ENCODE data around the gene BCAS1. TPM values are rescaled to one million over a fixed set of nuclear protein-coding genes. Genes with fewer than 3 reads are reported as not detected.

Gene BCAS1
- total RNA-seq, 2 experiments from 2014 or later, result 0.16 to 0.19 TPM

DNA sequence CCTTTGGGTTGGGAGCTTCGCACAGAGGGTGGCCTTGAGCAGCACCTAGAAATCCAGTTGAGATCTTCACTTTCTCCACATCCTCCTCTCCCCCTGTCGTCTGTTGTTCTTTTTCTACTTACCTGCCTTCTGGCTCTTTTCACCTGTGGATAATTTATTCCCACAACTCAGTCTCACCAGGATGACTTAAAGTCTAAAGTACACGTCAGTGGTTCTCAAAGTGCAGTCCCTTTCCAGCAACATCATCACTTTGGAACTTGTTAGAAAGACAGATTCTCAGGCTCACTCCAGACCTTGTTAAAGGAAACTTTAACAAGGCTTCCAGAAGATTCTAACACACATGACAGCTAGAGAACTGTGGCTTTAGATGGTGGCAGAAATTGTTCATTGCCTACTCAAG is 27.7 kb upstream of the BCAS1 start:
- Histone ChIP-seq H3K27ac (ENCODE audit: low read depth, low read length, poor library complexity, severe bottlenecking) (no peak overlapping the region), H3K9me3 (ENCODE audit: low read length) (no peaks in the 10 kb centered on the region), H2AFZ (ENCODE audit: low read length) (no peak overlapping the region), H3K4me1 (ENCODE audit: insufficient read depth, low read length, poor library complexity, severe bottlenecking) (no peaks in the 10 kb centered on the region), H3K9me2 (ENCODE audit: insufficient read depth, low read length) (no peaks in the 10 kb centered on the region), H3K4me3 (ENCODE audit: low read depth, low read length, poor library complexity, severe bottlenecking) (no peak overlapping the region), H3K36me3 (ENCODE audit: insufficient read depth, low read length) (no peaks in the 10 kb centered on the region), H3K79me2 (ENCODE audit: insufficient read depth, low read depth, low read length) (no peaks in the 10 kb centered on the region), H4K20me1 (ENCODE audit: insufficient read depth, low read length) (no peaks in the 10 kb centered on the region), H3K4me2 (ENCODE audit: low read length) (no peak overlapping the region)
- BruUV-seq (replicated peaks), result no TSS peak
- ChIA-PET POLR2A (interaction anchor here (0.6 to 1.0 kb wide), 6 partner anchors 8 to 1353 kb away, joined by 3 to 5 read pairs (median 4); no protein-coding TSS in a partner anchor), CTCF (ENCODE audit: unreplicated experiment) (no interaction called here)
- DNase-seq (ENCODE audit: low spot score), result no peak
- intact Hi-C loops (cut with micrococcal nuclease; ENCODE audit: unreplicated experiment), result no loop called here
- TF ChIP-seq EZH2phosphoT487 (IDR thresholded peaks at IDR 0.05; ENCODE audit: borderline replicate concordance, low read depth, low read length), result no peak
- TF ChIP-seq, protein P1, sequence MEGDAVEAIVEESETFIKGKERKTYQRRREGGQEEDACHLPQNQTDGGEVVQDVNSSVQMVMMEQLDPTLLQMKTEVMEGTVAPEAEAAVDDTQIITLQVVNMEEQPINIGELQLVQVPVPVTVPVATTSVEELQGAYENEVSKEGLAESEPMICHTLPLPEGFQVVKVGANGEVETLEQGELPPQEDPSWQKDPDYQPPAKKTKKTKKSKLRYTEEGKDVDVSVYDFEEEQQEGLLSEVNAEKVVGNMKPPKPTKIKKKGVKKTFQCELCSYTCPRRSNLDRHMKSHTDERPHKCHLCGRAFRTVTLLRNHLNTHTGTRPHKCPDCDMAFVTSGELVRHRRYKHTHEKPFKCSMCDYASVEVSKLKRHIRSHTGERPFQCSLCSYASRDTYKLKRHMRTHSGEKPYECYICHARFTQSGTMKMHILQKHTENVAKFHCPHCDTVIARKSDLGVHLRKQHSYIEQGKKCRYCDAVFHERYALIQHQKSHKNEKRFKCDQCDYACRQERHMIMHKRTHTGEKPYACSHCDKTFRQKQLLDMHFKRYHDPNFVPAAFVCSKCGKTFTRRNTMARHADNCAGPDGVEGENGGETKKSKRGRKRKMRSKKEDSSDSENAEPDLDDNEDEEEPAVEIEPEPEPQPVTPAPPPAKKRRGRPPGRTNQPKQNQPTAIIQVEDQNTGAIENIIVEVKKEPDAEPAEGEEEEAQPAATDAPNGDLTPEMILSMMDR (conservative IDR thresholded peaks at IDR 0.05; ENCODE audit: low read length), result no peak

DNA sequence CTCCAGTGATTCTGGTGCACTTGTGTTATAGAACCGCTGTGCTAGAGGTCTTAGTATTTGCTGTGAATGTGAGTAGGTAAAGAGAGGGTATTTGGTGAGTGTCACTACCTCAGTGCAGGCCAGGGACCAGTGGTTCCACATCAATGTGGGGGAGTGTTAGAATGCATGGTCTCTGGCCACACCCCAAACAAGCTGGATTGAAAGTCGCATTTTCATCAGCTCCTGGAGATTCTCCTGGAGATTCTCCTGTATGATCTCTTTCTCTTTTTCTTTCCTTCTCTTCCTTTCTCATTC is 26.8 kb upstream of the BCAS1 start:
- Histone ChIP-seq H4K20me1 (ENCODE audit: insufficient read depth, low read length) (no peaks in the 10 kb centered on the region), H3K27ac (ENCODE audit: low read depth, low read length, poor library complexity, severe bottlenecking) (no peak overlapping the region), H3K4me2 (ENCODE audit: low read length) (no peak overlapping the region), H3K9me3 (ENCODE audit: low read length) (no peaks in the 10 kb centered on the region), H3K36me3 (ENCODE audit: insufficient read depth, low read length) (no peaks in the 10 kb centered on the region), H3K4me3 (ENCODE audit: low read depth, low read length, poor library complexity, severe bottlenecking) (no peak overlapping the region), H3K4me1 (ENCODE audit: insufficient read depth, low read length, poor library complexity, severe bottlenecking) (no peaks in the 10 kb centered on the region), H2AFZ (ENCODE audit: low read length) (no peak overlapping the region), H3K79me2 (ENCODE audit: insufficient read depth, low read depth, low read length) (no peaks in the 10 kb centered on the region), H3K9me2 (ENCODE audit: insufficient read depth, low read length) (no peaks in the 10 kb centered on the region)
- ChIA-PET CTCF (ENCODE audit: unreplicated experiment) (no interaction called here), POLR2A (interaction anchor here (1.0 kb wide), 1 partner anchor 9 kb away, joined by 4 read pairs; no protein-coding TSS in a partner anchor)
- DNase-seq (ENCODE audit: low spot score), result no peak
- TF ChIP-seq EZH2phosphoT487 (IDR thresholded peaks at IDR 0.05; ENCODE audit: borderline replicate concordance, low read depth, low read length), result no peak
- TF ChIP-seq, protein P1 (conservative IDR thresholded peaks at IDR 0.05; ENCODE audit: low read length), result no peak
- intact Hi-C loops (cut with micrococcal nuclease; ENCODE audit: unreplicated experiment), result loop anchor here (2.0 kb wide), 1 partner anchor 550 kb away; no protein-coding TSS in a partner anchor
- BruUV-seq (replicated peaks), result no TSS peak

DNA sequence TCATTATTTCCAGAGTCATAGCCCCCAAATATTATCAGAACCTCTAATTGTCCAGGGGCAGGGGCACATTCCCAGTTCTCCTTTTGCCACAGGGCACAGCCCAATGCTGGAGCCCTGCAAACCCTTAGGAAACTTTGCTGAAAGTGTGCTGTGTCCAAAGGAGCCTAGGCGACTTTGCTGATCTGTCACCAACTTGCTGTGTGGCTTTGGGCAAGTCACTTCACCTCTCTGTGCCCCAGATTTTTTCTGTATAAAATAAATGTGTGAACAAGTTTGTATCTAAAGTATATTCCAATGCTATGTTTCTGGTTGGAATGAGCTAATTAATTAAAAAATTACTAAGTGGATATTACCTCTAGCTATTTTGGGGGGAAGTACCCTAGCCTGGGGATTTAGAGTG is 25.4 kb upstream of the BCAS1 start:
- H3K4me2 ChIP-seq (ENCODE audit: low read length), result no peak overlapping the region
- H3K36me3 ChIP-seq (ENCODE audit: insufficient read depth, low read length), result no peaks in the 10 kb centered on the region
- no peak overlapping the region for H2AFZ ChIP-seq (ENCODE audit: low read length)
- H3K9me2 ChIP-seq (ENCODE audit: insufficient read depth, low read length), result no peaks in the 10 kb centered on the region
- POLR2A ChIA-PET, result interaction anchor here (0.6 to 1.3 kb wide), 4 partner anchors 8 to 492 kb away, joined by 3 to 7 read pairs (median 3); no protein-coding TSS in a partner anchor
- CTCF ChIA-PET (ENCODE audit: unreplicated experiment), result no interaction called here
- TF ChIP-seq EZH2phosphoT487 (IDR thresholded peaks at IDR 0.05; ENCODE audit: borderline replicate concordance, low read depth, low read length), result no peak
- TF ChIP-seq, protein P1 (conservative IDR thresholded peaks at IDR 0.05; ENCODE audit: low read length), result no peak
- no peaks in the 10 kb centered on the region for H3K79me2 ChIP-seq (ENCODE audit: insufficient read depth, low read depth, low read length)
- intact Hi-C loops (cut with micrococcal nuclease; ENCODE audit: unreplicated experiment), result loop anchor here (1.0 to 2.0 kb wide), 2 partner anchors 103 to 551 kb away; no protein-coding TSS in a partner anchor
- H3K9me3 ChIP-seq (ENCODE audit: low read length), result no peaks in the 10 kb centered on the region
- no peaks in the 10 kb centered on the region for H4K20me1 ChIP-seq (ENCODE audit: insufficient read depth, low read length)
- no peaks in the 10 kb centered on the region for H3K4me1 ChIP-seq (ENCODE audit: insufficient read depth, low read length, poor library complexity, severe bottlenecking)
- H3K4me3 ChIP-seq (ENCODE audit: low read depth, low read length, poor library complexity, severe bottlenecking), result no peak overlapping the region
- no peak for DNase-seq (ENCODE audit: low spot score)
- no TSS peak for BruUV-seq (replicated peaks)
- no peak overlapping the region for H3K27ac ChIP-seq (ENCODE audit: low read depth, low read length, poor library complexity, severe bottlenecking)
